ENCODE measurements around the gene FYCO1.
"Not testable (repeated sequence)": the region's sequence is repeated elsewhere in the genome, so short reads cannot be mapped to it uniquely, and the experiment has no call there.

Gene FYCO1

DNA sequence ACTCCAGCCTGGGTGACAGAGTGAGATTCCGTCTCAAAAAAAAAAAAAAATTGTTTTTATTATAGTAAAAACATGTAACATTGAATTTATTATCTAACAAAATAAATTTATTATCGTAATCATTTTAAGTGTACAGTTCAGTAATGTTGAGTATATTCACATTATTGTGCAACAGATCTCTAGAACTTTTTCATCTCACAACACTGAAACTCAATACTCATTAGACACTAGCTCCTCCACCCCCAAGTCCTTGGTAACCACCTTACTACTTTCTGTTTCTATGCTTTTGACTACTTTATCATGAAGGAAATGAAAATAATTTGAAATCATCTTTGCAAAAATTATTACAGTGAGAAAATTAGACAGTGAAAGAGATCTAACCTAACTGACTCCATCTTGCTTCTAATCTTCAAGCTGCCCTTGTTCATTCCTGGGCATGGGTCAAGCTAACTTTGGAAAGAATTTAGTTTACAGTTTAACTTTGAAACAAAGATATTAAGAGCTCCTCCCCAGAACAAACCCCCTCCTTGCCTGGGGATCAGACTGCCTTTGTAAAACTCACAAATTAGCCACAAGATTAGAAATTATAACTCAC is 15.0 kb upstream of the FYCO1 start:
- DNase-seq (ENCODE audit: low read depth, low spot score): no peak

DNA sequence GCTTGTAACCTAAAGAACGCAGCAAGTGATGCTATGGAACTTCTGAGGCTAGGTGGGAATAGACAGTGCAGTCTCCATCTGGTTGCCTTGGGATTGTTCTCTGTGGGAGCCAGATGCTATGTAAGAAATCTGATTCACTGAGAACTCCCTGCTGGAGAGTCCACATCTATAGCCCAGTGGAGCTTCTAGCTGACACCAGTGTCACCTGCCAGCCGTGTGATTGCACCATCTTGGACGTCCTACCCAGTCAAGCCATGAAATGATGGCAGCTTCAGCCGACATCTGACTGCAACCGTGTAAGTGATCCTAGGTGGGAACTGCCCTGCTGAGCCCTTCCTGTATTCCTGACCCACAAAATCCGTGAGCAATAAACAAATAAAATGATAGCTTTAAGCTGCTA is 12.4 kb upstream of the FYCO1 start:
- no peak for DNase-seq (ENCODE audit: low read depth, low spot score)

DNA sequence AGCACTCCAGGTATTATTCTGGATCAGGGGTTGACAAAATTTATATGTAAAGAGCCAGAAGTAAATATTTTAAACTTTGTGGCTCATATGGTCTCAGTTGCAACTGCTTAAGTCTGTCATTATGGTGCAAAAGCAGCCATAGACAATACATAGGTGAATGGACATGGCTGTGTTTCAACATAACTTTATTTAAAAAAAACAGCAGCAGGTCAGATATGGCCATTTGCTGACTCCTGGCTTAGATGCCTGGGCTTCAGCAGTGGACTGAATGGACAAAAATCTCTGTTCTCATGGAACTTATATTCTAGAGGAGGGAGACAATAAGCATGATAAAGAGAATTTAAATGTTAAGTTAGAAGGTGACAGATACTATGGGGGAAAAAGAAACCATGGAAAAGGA is 11.7 kb upstream of the FYCO1 start:
- no peak for DNase-seq (ENCODE audit: low read depth, low spot score)

GRCh38 chr3:46006238-46007032 is 10.8 kb upstream of the FYCO1 start:
- DNase-seq (ENCODE audit: low read depth, low spot score): no peak

DNA sequence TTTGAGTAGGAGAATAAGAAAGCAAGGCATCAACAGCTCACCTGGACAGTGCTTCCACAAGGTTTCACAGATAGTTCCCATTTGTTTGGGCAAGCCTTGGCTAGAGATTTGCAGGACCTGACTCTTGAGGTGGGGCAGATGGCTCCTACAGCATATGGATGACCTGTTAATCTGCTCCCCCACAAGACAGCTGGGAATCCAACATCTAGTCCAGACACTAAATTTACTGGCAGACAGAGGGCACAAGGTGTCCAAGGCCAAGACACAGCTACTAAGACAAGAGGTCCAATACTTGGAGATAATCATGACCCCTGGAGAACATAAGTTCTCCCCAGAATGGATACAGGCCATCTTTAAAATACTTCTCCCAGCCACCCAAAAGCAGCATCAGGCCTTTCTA is 8.1 kb upstream of the FYCO1 start:
- DNase-seq (ENCODE audit: low read depth, low spot score): not testable (repeated sequence)

- DNase-seq (ENCODE audit: low read depth, low spot score): no peak
Observed at GRCh38 chr3:46001178-46001577, 5.6 kb upstream of the FYCO1 start.

DNA sequence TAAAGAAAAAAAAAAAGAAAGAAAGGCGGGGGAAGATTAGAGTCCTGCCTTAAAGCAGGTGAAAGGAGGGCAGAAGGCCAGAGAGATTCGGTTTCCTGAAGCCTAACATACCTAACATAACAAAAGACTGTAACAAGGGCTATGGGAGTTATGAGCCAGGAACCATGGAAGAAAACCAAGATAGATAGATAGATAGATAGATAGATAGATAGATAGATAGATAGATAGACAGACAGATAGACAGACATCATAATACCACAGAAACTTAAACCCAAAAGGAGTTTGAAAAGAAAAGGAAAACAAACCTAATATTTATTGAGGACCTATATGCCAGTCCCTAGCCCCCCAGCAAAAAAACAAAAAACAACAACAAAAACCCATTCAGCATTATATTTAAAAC is 2.3 kb upstream of the FYCO1 start:
- DNase-seq (ENCODE audit: low read depth, low spot score): no peak

DNA sequence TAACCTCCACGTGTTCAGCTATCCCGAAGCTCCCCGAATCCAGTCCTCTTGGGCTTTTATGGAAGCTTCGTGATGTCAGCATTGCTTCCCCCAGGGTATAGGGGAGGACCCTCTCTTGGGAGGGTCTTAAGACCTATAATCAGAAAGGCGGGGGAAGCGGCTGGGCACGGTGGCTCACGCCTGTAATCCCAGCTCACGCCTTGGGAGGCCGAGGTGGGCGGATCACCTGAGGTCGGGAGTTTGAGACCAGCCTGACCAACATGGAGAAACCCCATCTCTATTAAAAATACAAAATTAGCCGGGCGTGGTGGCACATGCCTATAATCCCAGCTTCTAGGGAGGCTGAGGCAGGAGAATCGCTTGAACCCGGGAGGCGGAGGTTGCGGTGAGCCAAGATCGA is 1.9 kb upstream of the FYCO1 start:
- not testable (repeated sequence) for DNase-seq (ENCODE audit: low read depth, low spot score)

DNA sequence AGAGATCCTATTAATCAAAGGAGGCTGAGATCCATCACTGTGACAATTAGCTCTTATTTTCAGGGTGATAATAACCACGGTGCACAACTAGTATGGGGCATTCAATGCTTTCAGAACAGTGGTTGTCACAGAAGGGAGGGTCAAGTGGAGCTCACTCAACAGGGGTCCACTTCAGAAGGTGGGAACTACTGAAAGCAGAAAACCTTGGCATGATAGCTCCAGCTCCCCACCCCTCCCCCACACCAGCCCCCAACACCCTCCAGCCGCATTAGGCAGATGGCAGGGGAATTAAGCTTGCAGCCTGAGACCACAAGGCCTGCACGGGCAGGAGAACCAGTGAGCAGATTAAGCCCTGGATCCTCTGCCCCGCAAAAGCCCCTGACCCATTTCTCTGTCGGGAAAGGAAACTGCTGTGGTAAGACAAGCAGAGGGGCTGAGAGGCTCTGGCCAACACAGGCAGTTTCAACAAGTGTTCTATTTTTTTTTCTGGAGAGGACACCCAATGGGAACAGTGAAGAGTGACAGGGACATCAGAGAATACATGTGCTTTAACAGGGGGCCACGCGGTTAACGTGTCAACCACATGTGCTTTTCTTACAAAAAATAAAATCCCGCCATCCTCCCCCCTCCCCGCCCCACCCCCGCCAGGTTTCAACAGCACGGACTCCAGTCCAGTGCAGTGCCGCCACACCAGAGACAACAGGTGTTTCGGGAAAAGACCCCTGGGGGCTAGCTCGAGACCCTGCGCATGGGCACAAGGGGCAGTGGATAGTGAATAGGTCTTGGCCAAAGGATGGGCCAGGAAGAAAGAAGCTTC is 997 bp downstream of the FYCO1 start:
- no peak for DNase-seq (ENCODE audit: low read depth, low spot score)

DNA sequence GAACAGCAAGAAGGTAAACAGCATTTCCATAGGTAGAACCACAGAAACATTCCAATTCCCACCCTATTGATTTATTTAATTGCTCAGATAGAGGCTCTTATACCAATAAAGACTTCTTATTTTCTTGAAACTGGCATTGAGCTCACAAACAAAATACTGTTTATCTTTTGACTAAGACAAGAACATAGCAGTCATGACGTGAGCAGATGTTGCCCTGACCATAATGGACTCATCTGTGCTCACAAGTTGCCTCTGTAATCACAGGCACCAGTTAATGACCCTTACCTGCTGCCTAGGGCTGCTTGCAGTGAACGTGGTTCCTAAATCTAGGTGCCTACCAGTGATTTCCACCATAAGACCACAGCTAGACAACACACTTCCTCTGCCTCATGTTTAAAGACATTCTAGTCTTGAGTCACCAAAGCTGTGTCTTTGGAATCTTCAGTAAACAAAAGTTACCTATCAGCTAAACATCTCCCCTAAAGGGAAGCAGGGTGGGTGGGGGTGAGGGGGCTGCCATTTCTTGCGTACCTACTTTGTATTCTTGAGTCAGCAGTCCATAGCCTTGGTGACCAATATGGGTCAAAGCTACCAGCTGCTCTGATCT is 2.1 kb downstream of the FYCO1 start:
- no peak for DNase-seq (ENCODE audit: low read depth, low spot score)

- DNase-seq (ENCODE audit: low read depth, low spot score): no peak
Observed at GRCh38 chr3:45992821-45993221, 2.8 kb downstream of the FYCO1 start.

DNA sequence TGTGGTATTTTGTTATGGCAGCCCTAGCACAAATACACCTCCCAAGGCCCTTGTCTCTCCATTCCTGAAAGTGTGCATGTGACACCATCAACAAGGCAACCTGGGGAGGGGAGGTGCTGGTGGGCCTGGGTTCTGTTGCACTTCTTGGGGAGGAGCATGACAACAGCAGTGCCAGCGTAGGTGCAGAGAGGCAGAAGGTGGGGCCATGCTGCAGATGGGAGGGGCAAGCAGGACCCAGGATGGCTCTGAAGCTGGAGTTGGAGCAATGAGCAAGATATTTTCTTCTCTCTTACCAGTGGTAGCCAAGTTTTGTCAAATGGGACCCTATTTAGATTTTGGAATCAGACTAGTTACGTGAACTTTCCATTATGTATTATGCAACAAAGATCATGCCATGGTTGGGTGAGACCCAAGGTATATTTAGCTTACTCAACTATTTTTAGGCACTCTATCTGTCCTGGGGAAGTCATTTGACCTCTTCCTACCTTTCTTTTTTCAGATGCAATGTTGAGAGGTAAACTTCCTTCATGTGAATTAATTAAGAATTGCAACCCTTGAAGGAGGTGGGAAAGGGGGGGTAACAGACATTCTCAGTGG is 3.4 kb downstream of the FYCO1 start:
- no peak for DNase-seq (ENCODE audit: low read depth, low spot score)

- no peak for DNase-seq (ENCODE audit: low read depth, low spot score)
Observed at GRCh38 chr3:45991341-45991740, 4.3 kb downstream of the FYCO1 start.

GRCh38 chr3:45990181-45990580 is 5.4 kb downstream of the FYCO1 start:
- DNase-seq (ENCODE audit: low read depth, low spot score): no peak

DNA sequence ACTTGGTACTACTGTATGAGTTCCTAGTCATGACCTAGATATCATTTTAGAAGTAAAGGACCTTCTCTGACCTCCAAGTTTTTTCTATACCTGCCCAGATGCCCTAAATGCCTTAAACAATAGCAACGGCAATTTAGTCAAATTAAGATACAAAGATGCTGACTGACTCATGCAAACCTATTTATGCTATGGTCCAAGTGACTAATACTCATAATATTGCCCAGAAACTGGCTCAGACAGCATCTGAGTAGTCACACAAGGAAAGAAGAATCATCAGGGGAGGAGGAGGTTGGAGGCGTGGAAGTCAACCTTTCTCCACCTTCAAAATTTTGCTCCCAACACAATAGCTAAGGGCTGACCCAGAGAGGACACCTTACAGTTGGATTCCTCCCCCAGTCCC is 6.8 kb downstream of the FYCO1 start:
- no peak for DNase-seq (ENCODE audit: low read depth, low spot score)

DNA sequence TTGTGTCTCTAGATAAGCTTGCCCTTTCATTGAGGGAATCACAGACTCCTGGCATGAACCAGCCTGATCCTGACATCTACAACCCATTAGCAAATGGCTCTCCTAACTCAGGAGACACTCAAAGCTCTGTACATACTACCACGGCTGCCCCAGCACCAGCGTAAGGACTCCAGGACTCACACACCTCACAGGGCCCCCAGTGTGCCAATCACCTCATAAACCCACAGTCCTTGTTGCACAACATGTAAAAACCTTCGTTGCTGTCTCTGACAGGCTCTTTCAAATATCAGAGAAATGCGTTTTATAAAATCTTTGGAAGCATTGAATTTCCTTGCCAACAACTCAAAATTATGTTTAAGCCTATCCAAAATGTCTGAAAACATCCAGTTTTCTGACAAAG is 7.3 kb downstream of the FYCO1 start:
- no peak for DNase-seq (ENCODE audit: low read depth, low spot score)

- no peak for DNase-seq (ENCODE audit: low read depth, low spot score)
Observed at GRCh38 chr3:45987368-45988291, 8.0 kb downstream of the FYCO1 start.

GRCh38 chr3:45986303-45986982 is 9.2 kb downstream of the FYCO1 start:
- DNase-seq (ENCODE audit: low read depth, low spot score): no peak

DNA sequence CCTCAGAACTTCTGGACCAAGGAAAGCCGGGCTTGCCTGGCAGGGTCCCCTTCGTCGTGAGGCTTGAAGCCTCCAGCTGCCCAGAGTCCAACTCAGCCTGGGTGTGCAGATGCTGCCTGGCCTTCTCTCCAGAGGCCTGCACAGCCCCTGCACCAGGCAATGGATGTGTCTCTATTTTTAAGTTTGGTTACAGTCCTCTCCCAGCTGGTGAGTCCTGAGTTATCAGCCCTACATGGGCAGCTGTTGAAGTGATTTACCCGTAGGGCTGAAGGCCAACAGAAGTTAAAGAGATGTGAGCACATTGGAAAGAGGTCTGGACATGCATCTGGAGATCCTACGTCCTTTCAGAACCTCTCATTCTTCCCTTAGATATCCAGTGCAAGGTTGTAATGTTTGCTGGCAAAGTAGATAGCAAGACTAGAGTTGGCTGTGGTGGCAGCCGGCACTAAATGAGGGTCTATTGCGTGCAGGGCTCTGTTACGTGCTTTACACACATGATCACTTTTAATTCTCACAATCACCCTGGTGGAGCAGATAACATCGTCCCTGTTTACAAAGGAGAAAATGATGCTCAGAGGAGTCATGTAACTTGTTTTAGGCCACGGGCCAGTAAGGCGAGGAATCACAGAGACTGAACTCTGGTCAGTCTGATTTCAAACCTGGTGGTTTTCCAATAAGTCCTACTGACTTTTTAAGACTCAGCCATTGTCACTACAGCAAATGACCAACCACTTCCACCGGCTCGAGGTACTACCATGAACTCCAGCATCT is 9.9 kb downstream of the FYCO1 start:
- DNase-seq (ENCODE audit: low read depth, low spot score): no peak

Data from smooth muscle cell of the brain vasculature (primary cell).